Epidermal melanocyte (primary cell): ENCODE results near the gene PTPRN2.

Experiments used
- DNase-seq: peaks from one replicate; pipeline ENCODE4 v3.0.0; 2011; ENCODE audit warnings: low spot score; ENCODE audit not compliant: insufficient read length

Gene PTPRN2

DNA sequence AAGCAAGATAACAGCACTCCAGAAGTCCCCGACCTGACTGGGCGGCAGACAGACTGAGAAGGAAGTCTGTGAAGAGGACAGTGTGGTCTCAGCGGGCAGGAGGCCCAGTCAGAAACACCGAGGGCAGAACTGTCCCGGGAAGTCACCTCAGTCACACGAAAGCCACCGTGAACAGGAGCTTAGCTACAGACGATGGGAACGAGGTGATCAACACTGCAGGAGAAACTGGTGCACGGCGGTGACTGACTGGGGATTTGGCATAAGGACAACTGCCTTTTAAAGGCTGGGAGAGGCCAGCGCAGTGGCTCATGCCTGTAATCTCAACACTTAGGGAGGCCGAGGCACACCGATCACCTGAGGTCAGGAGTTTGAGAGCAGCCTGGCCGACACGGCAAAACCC is 217.8 kb downstream of the PTPRN2 start:
- no peak for DNase-seq

DNA sequence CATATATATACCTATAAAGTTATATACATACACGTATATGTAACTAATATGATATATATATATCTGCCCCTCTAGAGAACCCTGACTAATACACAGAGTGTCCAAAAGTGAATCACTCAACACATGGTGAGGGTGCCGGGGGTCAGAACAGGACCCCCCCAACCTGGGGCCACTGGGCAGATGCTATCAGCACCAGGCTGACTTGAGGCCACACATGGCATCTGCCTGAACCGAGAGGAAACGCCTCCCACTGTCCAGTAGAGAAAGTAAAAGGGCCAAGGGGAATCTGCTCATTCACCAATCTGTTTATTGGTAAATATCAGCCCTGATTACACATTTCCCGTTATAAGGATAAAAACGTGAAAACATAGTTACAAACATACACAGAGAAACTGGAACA is 218.3 kb downstream of the PTPRN2 start:
- DNase-seq: no peak

DNA sequence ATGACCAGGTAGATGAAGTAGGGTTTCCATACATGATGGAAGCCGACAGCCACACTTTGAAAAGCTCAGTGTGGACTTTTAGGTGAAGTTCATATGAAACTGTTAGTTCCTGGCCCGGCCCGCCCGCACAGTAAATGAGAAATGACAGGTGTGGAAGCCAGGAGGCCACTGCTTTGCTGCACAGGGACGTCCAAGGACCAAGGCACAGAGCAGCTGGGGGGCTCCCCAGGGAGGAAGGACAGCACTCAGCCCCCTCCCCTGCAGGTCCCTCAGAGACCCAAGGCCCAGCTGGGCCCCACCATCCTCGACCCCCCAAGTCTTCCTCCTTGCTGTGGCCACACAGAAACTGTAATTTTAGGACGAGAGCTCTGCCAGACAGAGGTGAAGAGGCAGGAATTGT is 219.2 kb downstream of the PTPRN2 start:
- DNase-seq: no peak

DNA sequence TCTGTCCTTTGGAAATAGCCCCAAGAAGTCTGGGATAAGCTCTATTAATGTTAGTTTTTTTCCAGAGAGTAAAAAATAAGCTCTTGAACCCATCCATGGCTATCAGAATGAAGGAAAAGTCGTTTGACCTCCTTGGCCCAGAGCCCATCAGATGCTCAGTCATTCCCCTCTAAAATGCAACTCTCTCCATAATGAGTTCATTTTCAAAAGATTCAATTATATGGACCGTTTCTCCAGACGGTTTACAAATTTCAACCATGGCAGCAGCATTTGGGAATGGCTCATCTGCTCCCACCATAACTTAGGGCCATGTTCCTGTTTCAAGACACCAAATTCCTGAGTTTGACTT is 220.0 kb downstream of the PTPRN2 start:
- DNase-seq: no peak

DNA sequence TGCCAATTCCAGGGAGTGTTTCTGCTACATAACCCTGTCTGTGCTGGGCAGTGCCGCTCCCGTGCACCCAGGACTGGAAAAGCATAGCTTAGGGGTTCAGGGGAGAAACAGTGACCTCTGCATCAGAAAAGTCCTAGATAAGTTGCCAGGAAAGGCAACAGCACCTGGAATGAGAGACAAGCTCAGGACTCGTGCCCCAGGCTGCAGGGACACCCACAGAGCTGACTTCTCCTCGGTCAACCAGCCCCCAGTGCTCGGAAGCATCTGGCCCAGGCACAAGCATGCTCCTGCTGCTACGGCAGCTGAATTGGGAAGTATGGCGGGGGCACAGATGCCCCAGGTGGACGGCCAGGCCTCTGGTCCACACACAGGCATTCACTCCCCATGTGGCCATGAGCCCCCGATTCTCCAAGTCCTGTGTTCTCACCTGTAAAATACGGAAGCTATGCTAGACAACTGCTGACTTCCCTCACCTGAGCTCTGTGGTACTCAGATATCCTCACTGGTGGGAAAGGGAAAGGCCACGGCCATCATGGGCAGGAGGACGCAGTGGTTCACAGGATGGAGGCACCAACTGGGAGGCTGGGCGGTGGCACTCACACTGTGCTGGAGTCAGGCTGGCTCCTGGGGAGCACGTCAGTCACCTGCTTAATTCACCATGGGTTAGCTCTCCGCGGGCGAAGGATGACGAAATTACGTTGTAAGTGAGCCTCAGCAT is 220.5 kb downstream of the PTPRN2 start:
- DNase-seq: no peak

DNA sequence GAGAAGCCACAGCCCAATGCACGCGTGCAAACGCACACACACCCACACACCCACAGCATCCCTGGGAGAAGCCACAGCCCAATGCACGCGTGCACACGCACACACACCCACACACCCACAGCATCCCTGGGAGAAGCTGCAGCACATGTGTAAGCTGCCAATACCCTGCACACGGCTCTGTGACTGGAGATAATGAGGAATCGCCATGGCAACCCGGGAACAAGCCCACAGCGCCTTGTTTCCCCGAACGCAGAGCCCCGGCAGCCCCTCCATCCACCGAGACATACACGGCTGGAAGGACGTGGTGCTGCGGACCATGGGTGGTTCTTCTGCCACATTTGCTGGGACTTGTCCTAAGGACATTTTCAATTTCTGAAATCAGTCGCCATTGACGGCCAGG is 221.3 kb downstream of the PTPRN2 start:
- no peak for DNase-seq

DNA sequence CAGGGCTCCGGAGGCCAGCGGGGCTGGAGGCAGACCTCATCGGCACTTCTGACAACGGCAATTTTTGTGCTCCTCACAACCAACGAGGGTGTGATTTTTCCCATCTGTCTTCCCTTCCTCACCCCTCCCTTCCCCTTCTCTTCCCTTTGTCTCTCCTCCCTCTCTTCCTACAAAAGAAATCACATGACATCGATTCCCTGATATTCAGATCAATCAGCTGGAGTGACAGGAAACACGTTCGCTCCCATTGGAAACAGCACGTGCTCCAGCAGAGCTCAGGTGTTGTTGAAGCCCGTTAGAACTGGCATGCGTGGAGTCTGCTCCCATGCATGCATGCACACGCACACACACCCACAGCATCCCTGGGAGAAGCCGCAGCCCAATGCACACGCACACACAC is 222.4 kb downstream of the PTPRN2 start:
- DNase-seq: no peak

DNA sequence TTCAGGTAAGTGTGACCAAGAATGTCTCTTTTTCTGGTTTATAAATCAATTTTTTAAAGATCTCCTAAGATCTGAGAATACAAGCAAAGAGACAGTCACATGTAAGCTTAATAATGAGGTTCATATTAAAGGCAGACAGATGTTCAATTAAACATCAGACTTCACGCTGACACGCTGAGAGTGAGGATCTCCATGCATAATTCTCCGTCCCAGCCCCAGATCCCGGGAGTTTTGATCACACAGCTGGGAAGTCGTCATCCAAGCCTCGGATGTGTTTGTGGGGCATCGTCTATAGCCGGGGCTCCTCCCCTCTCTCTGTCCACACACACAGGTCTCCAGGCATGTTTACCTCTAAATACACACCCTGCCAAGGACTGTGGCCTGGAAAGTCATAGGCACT is 223.2 kb downstream of the PTPRN2 start:
- DNase-seq: no peak

DNA sequence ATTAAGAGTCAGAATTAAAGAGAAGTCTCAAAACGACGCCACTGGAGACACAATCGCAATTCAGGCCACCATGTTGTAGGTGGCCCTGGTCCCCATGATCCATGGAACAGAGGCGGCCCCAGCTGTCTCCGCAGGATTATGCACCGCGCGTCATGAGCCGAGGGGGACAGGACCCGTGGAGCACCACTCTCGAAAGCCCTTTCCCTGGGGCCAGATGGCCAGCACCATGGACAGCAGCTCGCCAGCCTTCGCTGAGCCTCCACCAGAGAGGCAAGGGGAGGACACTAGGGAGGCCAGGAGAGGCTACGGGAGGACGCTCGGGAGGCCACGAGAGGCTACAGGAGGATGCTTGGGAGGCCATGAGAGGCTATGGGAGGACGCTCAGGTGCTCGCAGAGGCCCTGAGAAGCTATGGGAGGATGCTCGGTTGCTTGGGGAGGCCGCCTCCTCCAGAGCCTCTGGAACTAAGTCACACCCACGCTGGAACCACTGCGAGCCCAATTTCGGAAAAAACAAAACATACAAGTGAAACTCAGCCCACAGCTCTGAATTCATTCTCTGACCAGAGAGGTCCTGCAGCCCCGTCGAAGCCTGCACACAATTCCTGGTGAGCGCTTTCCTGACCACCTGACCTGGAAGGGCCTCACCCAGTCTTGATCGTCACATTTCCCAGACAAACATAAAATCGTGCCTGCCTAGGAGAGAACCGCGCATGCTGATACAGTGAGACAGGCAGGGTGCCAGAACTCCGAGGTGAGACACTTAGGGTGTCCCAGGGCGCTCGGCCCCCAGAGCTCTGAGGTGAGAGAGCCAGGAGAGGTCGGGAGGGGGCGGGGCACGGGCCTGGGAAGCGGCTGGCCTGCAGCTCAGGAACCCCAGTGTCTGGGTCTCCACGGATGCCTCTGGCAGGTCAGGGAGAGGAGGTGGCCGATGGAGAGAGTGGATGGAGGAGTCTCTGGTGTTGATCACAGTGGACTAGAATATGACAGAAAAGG is 224.4 kb downstream of the PTPRN2 start:
- no peak for DNase-seq

DNA sequence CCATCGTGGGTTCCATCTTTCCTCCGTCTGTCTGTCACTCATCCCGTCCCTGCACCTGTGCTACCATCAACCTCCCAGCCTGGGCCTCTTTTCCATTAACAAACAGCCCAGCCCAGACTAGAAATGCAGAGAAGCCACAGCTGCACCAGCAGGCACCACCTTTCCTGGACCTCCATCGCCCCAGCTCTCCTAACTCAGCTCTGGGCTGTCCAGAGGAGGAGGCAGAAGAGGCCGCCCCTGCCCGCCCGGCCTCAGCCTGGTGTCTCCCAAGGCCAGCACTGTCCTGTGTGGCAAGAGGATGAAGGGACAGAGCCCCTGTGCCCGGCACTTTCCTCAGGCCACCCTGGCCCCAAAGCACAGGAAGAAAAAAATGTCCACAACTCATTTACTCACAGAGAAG is 225.6 kb downstream of the PTPRN2 start:
- no peak for DNase-seq

DNA sequence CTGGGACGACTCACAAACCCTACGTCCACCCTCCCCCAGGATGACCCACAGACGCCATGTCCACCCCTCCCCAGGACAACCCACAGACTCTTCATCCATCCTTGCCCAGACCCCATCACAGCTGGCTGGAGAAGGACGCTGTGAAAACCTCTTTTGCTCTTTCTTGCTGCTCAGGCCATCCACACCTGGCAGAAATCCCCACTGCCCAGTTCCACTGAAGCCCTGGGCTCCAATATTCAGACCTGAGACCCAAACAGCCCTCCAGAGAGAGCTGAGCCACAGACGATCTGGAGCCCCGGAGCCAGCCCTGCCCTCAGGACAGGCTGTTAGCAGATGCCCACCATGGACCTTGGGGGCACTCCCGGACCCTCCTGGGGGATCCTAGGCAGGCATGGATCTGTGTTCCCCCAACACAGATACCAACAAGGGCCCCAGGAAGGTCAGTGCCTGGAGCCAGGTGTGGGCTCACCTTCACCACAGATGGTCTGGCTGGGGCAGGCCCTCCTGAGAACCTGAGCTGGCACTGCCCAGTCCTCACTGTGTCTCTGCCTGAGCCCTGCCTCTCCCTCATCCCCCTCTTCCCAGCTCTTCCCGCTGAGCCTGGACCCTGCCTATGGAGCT is 226.2 kb downstream of the PTPRN2 start:
- DNase-seq: no peak

DNA sequence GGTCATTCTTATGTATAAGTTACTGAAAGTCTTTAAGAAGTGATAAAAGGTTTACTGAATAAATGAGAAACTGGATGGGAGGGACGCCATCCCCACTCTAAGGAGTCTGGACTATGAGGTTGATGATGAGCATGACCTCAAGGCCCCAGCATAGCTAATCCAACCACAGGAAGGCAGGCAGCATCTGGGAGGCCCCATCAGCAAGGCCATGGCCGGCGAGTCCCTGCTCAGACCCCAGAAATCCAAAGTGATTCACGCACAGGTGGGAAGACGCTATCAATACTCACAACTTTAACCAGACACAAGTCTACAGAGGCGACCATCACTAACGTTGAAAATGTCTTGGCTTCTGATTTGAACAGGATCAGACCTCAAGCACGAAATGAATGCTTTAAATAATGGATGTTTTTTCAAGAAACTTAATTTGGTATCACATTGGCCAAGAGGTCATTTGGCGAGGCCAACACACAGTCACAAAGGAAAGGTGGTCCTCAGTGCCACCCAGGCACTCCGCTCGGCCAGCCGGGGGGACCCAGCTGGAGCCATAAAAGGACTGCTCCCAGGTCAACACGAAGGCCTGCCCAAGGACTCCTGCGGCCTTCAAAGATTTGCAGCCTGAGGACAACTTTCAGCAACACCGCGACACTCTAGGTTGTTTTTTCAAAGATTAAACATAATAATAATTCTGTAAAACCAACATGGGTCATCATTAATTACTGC is 228.5 kb downstream of the PTPRN2 start:
- DNase-seq: no peak

DNA sequence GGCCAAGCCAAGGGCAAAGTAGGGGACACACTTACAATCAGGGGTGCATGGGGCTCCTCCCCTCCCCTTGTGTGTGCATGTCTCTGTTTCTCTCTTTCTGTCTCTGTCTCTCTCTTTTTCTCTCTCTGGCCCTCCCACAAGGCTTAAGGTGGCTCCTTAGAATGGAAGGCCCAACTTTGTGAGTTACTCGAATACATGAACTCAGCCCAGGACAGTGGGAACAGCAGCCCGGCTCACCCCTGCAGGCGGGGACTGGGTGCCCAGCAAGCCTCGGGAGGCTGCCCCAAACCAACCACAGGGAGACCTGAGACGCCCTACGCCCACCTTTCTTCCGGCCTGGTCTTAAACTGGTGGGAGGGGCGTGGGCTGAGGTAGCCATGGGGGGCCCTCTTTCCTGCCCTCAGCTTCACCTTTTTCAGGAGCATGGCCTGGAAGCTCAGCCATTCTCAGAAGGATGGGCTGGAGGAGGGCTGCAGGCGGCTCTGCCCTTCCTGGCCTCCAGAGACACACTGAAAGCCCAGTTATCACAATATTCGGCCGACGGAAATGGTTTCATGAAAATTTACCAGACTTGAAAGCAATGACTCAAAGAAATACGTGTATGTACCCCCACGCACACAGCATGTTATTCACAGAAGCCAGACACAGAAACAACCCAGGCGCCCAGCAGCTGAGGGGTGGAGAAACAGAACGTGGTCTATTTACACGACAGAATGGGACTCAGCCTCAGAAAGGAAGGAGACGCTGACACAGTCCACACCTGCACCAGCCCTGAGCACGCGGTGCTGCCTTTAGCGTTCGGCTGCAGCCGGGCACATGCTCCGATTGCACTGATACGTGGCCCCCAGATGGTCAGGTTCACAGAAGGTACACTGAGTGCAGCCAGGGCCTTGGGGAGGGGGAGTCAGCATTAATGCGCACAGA is 229.5 kb downstream of the PTPRN2 start:
- no peak for DNase-seq

DNA sequence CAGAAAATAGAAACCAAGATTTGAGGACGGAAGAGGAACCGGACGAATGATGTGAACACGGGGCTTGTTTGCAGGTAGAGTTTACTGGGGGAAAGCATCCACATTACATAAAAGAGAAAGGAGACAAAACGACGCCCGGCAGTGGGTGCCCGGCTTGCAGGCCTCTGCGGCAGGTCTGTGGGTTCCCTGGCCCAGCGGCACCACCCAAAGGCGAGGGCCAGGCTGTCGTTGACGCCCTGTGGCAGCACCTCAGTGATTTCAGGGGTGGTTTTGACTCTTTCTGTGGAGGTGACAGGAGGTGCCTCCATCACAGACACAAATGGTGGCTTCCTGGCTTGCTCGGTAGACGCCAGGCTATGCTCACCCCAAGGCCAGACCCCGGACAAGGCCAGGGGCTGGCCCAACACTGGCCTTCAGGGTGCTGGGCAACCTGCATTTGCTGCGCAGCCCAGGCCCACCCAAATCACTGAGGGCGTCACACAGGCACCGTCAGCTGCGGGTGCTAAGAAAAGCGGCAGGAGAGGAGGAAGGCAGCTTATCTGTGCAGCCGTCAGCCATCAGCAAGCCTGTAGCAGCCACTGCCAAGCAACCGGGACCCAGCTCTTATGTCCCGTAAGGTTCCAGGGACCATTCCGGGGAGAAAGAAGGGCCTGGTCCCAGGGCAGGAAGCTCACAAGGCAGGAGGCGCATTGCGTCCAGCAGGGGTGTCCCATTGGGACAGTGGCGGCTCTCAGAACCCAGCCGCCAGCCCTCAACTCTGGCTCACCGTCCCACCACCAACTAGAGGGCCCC is 230.3 kb downstream of the PTPRN2 start:
- DNase-seq: no peak

DNA sequence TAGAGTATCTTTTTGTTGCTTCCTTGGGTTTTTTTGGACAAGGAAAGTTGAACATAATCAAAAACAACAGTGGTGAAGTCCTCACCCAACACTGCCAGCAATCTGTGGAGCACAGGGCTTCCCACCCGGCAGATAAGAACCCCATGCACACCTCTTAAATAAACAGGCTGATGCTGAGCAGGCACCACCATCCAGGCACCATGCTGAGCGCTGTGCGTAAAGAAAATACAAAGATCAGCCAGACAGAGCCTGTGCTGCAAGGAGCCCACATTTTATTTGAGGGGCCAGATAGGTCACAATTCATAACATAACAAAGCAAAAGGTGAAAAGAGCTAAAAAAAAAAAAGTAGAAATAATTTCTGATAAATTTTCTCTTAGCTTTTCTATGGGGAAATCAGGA is 231.2 kb downstream of the PTPRN2 start:
- DNase-seq: no peak

DNA sequence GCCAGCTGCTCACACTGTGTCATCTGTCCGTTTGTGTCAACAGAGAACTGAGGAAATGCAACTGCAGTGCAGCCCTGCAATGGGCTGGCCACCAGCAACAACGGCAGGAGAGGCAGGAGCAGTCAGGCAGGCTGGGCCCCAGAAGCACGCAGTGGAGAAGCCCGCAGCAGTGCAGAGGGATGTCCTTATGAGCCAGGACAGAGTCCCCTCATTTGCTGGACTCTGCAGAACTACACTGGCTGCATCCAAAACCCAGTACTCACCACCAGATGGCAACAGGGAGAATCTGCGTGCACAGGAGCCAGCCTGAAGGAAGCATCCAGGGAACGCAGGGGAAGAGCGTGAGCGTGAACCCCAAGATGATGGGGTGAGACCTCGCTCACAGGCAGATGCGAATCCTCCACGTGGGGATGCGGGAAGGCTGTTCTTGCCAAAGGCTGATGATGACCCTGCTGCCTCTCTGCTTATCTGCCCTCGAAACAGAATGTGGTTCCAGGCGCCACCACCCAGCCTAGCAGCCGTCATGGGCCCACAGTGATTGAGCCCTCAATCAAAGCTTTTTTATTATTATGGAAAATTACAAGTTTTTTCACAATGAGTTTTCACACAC is 232.1 kb downstream of the PTPRN2 start:
- DNase-seq: no peak

DNA sequence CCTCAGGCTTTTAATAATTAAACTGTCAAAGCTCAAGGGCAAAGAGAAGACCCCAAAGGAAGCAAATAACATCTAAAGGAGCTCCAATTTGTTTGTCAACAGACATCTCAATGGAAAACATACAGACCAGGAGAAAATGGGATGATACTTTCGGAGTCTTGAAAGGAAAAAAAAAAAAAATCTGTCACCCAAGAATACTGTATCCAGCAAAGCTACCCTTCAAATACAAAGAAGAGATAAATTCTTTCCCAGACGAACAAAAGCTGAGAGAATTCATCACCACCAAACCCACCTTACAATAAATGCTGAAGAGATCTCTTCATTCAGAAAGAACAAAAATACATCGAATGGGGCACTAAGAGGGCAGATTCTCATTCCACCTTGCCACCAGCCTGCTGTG is 232.8 kb downstream of the PTPRN2 start:
- no peak for DNase-seq

DNA sequence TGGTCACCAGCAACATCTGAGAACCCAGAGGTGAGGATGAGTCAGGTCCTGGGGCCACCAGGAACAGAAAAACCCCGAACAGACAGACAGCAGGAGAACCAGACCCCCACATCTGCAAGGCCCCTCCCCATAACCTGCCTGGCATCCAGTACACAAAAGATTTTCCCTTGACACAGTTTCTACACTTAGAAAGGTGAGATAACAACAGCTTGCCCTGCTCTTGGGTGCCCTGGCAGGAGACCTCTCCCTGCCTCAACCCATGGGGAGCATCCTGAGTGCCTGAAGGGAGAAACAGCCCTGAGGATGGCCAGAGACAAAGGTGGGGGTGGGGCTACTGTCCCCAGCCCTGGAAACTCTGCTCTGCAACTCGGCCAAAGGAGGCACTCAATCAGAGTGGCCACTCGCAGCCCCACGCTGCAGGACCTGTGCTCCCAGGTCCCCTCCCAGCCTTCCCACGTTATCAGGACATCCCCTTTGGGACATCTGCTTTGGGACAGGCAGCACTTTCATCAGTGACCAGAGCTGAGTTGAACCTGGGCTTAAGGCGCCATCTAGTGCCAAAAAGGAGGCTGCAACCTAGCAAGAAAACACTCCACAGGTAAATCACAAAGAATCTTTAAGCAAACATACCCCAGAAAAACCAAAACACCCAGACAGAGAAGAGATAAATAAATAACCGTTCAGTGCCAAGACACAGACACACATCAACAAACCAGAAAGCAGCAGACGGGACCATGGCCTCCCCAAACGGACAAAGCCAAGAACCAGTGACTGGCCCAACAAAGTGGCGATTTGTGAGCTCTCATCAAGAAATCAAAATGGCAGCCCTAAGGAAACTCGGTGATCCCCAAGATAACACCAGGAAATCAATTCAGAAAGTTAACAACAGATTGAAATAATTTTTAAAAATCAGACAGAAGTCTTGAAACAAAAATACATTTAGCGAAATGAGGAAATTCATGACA is 233.7 kb downstream of the PTPRN2 start:
- no peak for DNase-seq
